GM19438 (cell line): Measurements from ENCODE around the gene HERPUD2.
A peak's percentile ranks its signal among the peaks of the same experiment; 100 is the strongest.
"Not testable (repeated sequence)": the region's sequence is repeated elsewhere in the genome, so short reads cannot be mapped to it uniquely, and the experiment has no call there.

Experiments used
- ATAC-seq: cut with Tn5 transposase; IDR thresholded peaks from one replicate; pipeline ENCODE4 v1.9.1; 2021; ENCODE audit warnings: low read depth; ENCODE audit not compliant: unreplicated experiment

The HERPUD2 gene

DNA sequence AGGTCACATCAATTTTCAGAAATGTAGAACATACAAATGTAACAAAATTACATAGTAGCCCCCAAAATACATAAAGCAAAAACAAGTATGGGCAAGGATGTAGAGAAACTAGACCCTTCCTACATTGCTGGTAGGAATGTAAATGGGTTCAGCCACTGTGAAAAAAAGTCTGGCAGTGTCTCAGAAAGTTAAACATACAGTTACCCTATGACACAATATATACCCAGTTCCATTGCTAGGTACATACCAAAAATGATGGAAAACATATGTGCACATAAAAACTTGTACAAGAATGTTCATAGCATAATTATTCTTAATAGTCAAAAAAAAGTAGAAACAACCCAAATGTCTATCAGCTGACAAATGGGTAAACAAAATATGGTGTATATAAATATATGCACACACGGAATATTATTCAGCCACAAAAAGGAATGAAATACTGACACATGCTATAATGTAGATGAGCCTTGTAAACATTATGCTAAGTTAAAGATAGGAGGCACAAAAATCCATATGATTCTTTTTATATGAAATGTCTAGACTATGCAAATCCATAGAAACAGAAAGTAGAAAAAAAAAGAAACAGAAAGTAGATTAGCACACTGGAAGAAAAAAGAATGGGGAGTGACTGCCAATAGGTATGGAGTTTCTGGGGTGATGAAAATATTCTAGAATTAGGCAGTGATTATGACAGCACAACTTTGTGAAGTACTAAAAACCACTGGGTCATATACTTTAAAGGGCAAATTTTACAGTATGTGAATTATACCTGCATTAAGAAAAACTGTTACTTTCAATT, 13.5 kb downstream of the HERPUD2 start:
- ATAC-seq = peak; percentile 71

DNA sequence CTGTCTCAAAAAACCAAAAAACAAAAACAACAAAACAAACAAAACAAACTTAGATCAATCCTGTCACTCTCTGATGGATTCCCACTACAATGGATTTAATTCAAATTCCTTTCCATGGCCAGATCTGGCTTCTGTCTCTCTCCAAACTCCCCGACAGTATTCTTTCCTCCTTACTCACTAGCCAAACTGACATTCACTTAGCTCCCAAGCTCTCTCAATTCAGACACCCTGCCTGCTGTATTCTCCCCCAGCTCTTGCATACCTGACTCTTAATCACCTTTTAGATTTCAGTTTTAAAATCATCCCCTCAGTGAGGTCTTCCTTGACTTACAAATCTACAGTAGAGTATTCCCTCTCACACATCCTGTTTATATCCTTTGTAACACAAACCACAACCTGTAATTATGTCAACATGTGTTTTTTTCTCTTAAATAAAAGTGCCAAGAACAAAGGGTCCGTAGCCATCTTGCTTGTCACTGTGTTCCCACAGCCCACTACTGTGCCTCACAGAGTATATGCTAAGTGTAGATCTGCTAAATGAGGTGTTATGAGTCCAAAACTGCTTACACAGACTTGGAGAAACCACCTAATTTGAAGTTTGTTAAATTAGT, 14.4 kb downstream of the HERPUD2 start:
- ATAC-seq = no peak

DNA sequence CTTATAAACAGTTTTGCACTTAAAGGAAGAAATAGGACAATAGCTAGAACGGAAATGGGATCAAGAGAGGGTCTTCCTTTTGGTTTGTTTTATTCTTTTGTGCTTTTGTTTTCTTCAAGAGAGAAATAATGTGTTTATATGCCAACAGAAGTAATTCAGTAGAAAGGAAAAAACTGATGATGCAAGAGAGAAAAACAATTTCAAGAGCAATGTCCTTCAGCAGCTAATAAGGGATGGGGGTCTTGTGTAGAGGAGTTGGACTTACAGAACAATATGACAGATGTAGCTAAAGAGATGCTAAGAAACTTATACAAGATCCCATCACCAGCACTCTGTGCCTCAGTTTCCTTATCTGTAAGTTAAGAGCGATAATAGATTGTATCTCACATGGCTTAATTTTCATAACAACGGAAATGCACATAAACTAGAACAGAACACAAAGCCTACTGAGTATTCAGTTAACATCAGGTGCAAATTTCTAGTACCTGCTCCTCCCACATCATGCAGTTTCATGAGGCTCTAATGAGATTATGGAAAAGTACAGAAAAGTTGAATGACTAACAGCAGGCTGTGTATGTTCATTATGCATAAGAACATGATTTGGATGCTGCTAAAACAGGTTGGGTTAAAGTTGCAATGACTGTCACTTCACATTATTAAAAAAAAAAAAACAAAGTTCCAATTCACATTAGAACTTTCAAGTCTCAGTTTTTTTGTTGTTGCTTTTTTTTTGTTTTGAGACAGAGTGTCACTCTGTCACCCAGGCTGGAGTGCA, 17.2 kb downstream of the HERPUD2 start:
- no peak for ATAC-seq

DNA sequence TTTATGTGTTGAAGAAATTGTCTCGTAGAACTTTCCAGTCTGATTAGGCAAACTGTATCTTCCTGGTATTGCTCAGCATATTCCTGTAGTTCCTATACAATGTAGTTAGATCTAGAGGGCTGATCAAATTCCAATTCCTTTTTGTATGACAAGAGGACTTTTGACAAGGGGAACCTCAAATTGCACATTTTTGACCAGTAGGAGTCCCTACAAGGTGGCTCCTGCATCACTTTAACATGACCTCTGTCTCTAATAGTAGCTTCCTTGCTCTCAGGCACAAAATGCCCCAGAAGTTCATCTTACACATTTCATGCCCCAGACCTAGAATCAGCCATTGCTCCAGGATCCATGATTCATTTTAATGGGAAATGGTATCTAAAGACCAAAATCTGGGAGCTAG, 18.7 kb downstream of the HERPUD2 start:
- ATAC-seq = no peak

DNA sequence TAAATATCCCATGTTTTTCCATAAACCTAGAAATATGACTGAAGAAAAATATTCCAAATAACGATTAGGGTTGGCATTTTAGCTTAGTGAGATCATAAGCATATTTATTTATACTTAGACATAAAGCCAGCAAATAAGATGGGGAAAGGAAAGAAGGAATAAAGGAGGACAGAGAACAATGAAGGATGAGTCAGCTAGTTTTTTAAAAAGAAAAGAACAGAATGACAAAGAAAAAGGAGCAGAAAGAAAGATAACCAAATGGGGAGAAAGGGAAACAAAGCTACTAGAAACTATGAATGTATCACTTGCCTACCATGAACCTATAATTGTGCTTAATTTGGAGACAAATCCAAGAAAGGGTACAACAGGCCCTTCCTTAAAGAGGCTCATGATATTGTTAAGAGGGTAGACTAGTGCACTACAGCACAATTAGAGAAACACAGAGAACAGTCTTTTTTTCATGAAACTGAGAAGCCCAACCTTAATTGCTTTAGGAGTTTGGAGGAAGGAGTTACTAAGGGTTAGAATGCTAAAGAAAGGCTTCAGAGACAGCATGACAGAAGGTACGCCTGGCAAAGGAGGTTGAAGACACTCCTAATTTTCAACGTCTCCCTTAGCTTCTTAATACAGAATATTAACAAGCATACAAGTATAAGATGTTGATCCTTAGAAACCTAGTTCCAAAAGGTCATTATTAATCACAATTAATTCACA, 23.9 kb downstream of the HERPUD2 start:
- no peak for ATAC-seq

DNA sequence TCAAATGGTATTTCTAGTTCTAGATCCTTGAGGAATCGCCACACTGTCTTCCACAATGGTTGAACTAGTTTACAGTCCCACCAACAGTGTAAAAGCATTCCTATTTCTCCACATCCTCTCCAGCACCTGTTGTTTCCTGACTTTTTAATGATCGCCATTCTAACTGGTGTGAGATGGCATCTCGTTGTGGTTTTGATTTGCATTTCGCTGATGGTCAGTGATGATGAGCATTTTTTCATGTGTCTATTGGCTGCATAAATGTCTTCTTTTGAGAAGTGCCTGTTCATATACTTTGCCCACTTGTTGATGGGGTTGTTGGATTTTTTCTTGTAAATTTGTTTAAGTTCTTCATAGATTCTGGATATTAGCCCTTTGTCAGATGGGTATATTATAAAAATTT, 34.5 kb downstream of the HERPUD2 start:
- not testable (repeated sequence) for ATAC-seq

DNA sequence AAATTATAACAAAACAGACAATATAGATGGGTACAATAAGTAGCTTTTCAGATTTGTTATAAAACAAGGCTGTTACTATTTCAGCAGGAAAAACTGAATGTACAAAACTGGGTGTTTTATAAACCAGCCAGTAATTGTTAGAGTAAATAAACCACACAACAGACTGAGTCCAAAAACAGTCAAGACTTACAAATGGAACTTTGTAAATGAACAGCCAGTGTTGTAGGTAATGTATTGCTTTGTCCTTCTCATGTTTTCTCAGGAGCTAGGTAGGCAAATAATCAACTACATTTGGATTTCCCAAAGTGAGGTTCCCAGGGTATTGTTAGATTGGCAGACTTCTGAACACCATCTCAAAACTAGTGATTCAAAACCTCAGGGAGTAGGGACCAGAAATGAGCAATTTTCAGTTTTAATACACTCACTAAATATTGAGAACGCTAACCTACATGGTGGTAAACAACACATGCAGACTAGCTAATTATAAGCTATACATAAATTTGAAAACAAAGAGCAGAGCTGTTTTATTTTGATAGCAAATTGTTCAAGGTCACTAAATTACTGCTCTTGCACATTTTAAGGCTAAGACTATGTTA, 36.2 kb downstream of the HERPUD2 start:
- ATAC-seq = no peak

DNA sequence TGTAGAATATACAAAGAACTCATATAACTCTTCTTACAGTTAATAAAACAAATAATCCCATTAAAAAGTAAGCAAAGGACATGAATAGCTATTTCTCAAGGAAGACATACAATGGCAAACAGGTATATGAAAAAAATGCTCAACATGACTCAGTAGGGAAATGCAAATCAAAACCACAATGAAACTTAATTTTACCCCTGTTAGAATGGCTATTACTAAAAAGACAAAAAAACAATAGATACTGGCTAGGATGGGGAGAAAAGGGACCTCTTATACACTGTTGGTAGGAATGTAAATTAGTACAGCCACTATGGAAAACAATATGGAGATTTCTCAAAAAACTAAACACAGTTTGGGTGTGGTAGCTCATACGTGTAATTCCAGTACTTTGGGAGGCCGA, 37.8 kb downstream of the HERPUD2 start:
- no peak for ATAC-seq

DNA sequence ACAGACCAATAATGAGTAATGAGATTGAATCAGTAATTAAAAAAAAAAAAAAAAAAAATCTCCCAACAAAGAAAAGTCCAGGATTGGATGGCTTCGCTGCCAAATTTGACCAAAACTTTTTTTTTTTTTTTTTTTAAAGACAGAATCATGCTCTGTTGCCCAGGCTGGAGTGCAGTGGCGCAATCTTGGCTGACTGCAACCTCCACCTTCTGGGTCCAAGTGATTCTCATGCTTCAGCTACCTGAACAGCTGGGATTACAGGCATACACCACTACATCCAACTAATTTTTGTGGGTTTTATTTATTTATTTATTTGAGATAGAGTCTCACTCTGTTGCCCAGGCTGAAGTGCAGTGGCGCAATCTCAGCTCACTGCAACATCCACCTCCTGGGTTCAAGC, 40.4 kb downstream of the HERPUD2 start:
- not testable (repeated sequence) for ATAC-seq

DNA sequence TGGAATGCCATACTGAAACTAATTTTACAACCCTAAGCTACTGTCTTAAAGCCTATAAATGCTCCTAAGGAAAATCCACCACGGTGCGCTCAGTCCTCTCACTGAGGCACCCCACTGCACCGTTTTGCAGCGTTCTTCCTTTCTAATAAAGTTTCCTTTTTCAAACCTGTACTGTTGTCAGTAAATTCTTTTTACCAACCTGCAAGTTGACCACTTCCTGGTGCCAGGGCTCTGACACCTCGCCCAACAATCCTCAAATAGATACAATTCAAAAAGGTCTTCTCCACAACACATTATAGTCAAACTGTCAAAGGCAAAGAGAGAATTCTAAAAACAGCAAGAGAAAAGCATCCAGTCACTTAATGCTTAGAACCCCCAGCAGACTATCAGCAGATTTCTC, 42.8 kb downstream of the HERPUD2 start:
- no peak for ATAC-seq

DNA sequence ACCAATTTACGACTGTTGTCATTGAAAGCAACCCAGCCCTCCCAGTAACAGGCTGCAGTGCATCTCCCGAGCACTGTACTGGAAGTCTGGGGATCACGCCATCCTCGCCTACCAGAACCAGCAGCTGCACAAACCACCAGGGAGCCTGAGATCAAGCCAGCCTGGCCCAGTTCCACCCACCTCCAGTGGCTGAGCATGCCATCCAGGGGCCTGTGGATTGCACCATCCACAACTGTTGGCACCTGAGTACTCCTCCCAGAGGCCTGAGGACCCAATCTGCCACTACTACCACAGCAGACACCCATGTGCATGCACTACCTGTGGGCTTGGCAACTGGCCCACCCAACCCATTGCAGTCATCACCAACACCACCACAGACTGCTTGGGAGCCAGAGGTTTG, 44.2 kb downstream of the HERPUD2 start:
- no peak for ATAC-seq

DNA sequence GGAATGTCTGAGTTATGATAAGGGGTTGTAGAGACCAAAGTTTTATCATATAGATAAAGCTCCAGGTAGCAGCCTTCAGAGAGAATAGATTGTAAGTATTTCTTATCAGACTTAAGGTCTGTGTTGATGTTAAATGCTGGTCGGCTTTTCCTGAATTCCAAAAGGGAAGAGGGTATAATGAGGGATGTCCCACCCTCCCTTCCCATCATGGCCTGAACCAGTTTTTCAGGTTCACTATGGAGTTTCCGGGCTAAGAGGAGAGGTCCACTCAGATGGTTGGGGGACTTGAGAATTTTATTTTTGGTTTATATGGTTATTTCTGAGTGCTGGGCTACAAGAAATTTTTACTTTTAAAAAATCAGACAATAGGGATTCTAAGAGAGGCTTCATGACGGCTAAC, 45.2 kb downstream of the HERPUD2 start:
- no peak for ATAC-seq

DNA sequence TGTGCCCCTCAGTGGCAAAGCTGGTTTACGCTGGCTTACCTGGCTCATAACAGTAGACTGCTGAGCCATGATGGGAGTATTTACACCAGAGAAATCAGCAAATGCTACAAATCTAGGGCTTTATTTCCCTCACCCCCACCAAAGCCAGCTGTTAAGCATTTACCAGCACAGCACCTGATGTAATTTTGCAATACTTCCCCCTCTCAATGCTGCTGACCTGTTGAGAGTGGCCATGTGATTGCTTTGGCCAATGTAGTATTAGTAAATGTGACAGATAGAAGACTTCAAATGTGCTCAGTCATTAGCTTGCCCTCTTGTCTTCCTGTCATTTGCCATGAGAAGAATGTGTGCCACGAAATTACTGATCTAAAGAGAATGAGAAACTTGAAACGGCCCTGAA, 46.6 kb downstream of the HERPUD2 start:
- ATAC-seq = no peak

DNA sequence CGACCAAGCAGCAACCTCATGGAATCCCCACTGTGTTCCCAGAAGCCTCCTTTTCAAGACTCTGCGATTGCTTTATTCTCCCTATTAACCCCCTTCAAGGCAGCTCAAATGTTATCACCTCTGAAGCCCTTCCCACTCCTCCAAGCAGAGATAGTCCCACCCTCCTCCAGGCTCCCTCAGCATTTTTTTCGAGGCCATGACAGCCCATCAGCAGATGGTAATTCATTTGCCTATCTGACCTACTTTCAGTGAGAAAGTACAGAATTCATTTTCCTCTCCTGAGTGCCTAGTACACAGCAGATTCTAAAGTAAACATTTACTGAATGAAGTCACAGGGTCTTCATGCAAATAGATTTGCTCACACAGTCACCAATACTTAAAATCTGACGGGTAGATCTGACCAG, 47.8 kb downstream of the HERPUD2 start:
- ATAC-seq = no peak

DNA sequence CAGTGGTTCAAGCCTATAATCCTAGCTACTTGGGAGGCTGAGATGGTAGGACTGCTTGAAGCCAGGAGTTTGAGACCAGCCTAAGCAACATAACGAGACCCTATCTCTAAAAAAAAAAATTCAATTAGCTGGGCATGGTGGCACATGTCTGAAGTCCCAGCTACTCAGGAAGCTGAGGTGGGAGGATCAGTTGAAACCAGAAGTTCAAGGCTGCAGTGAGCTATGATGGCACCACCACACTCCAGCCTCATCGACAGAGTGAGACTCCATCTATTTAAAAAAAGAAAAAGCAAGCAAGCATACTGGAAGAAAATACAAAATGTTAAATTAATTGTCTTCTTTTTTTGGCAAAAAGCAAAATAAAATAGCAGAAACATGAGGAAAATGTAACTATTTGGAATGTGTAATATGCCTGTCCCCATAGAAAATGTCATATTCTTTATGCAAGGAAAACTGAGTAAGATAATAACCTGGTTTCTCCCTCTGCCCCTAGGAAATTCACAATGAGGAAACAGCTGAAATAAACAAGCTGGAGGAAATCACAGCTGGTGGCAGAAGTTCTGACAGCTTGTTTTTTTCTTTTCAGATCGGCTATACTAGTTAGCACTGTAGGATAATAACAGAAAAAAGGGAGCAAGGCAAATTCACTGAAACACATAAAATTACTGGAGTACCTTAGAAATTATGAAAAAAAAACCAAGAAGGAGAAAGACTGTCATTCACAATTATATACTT, 48.5 kb downstream of the HERPUD2 start:
- ATAC-seq = no peak

DNA sequence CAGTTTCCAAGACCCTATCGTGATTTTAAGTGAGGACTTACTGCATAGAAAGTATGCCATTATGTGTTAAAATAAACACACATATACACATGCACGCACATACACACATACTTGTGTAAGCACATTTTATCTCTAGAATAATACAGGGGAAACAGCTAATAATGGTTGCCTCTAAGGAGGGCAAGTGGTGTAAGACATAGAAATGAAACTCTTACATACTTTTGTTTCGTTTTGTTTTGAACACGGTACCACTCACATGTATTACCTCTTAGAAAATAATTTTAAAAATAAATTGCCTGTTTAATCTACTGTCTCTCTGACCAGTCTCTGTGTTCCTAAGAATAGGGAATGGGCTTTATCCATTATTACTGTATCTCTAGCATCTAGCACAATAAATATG, 49.2 kb downstream of the HERPUD2 start:
- no peak for ATAC-seq

DNA sequence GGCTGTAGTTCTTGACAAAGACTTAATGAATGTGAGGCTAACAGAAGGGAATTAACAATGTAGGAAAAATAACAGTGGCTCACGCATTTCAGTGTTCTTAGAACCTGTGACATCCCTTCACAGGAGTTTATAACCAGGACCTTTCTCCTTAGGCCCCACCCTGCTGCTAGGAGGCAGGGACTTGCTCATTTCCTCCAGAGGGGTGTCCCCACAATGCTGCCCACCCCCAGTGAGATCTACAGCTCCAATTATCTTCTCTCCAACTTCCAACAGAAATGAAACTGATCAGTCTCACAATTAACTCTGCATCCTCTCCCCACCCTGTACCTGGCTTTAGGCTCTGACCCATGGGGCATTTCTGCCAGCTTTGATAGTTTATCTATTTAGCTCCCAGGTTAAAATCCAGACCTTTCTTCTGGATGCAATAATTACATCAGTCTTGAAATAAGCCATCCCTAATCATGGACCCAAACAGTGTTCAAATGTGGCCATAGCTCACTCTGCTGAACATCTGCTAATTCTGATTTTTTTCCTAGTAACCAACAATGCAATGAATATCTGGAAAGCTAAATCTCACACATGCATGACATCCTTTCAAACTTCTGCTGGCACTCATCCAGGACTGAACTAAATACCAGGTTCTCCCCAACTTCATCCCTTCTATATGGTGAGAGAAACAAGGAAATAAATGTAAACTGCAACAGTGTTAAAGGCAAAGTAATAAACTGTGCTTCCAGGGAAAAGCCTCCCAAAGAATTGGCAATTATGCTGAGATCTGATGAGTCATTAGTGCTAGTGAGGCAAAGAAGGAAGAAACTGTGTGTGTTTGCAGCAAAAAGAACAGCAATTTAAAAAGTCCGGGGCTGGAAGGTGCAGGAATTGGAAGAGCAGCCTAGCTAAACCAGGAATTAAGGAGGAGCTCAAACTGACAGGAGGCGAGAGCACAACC, 64.6 kb downstream of the HERPUD2 start:
- ATAC-seq = no peak

DNA sequence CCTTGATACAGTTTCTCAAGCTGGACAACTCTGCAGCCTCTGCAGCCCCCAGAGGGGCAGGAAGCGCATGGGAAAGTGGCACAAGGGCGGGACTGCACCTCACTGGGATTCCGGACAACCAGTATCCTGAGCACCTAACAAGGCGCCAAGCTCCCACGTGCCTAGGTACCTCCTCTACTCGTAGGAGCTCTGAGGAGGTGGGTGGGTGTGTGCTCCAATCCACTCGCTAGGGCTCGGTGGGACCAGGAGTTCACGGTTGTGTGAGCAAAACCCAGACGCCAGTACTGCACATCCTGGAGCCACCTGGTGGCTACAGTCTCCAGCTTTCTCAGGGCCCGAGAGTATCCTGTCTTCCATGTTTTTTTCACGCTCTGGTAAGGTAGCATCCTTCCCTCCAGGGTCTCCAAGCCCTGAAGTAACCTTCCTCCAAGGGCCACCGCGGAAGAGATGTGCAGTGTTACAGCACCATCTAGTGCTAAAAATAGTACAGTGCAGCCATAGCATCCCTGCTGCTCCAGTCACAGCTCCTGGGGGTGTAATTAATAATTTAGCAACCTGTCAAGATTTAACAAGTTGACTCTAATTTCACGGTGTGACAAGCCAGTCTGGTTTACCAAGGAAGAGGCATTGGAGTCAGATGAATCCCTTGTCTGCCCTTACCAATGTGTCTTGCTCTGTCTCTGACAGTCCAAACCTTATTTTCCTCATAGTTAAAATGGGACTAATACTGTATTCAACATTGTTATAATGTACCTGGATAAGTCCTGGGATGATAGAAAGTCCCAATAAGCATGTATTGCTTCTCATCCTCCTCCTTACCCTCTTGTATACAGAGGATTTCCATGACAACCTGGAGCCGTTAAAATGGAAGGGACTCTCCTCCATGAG, 70.4 kb downstream of the HERPUD2 start:
- ATAC-seq = peak; percentile 80
